ENCODE measurements around the gene FBXO2. TPM values are rescaled to one million over a fixed set of nuclear protein-coding genes. Genes with fewer than 3 reads are reported as not detected.

Gene FBXO2
- total RNA-seq, 4 donors from 2014 or later = 0.59 to 7.2 (median 4.2) TPM

DNA sequence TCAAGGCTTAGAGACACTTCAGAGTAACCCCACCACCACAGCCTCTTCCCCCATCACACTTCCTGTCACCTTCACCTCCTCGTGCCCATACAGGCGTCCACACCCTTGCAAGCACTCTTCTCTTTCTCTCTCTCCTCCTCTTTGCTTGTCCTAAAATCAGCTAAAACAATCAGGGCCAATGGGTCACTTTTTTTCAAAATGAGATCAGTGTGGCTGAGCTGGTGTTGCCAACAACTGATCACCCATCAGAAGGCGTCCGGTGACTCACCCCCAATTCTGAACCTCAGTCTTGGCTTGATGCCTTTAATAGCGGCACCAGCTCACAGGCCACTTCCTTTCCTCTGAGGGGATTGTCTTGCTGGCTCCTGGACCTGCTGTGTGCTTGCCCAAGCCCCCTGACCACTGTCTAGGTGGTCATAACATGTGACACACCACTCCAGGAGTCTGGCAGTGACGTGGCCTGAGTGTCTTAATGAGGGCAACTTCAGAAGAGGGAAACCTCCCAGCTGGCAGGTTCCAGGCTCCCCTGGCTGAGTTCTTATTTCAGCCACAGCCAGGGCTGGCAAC lies 38.9 kb upstream of the FBXO2 start:
- H3K27ac ChIP-seq = no peak overlapping the region
- H3K27me3 ChIP-seq = peaks cover 0 to 11% of the 10 kb centered on the region in 2 donors
- H3K9me3 ChIP-seq = no peaks in the 10 kb centered on the region
- TF ChIP-seq POLR2A (IDR thresholded peaks at IDR 0.05) = no peak
- TF ChIP-seq, protein P1, sequence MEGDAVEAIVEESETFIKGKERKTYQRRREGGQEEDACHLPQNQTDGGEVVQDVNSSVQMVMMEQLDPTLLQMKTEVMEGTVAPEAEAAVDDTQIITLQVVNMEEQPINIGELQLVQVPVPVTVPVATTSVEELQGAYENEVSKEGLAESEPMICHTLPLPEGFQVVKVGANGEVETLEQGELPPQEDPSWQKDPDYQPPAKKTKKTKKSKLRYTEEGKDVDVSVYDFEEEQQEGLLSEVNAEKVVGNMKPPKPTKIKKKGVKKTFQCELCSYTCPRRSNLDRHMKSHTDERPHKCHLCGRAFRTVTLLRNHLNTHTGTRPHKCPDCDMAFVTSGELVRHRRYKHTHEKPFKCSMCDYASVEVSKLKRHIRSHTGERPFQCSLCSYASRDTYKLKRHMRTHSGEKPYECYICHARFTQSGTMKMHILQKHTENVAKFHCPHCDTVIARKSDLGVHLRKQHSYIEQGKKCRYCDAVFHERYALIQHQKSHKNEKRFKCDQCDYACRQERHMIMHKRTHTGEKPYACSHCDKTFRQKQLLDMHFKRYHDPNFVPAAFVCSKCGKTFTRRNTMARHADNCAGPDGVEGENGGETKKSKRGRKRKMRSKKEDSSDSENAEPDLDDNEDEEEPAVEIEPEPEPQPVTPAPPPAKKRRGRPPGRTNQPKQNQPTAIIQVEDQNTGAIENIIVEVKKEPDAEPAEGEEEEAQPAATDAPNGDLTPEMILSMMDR (IDR thresholded peaks at IDR 0.05) = no peak
- no peak overlapping the region for H3K4me3 ChIP-seq
- intact Hi-C loops (cut with DNase I; ENCODE audit: low total_unique reads) = no loop called here
- peaks cover 0 to 17% of the 10 kb centered on the region in 2 donors for H3K4me1 ChIP-seq
- no peaks in the 10 kb centered on the region for H3K36me3 ChIP-seq
- DNase-seq = no peak

DNA sequence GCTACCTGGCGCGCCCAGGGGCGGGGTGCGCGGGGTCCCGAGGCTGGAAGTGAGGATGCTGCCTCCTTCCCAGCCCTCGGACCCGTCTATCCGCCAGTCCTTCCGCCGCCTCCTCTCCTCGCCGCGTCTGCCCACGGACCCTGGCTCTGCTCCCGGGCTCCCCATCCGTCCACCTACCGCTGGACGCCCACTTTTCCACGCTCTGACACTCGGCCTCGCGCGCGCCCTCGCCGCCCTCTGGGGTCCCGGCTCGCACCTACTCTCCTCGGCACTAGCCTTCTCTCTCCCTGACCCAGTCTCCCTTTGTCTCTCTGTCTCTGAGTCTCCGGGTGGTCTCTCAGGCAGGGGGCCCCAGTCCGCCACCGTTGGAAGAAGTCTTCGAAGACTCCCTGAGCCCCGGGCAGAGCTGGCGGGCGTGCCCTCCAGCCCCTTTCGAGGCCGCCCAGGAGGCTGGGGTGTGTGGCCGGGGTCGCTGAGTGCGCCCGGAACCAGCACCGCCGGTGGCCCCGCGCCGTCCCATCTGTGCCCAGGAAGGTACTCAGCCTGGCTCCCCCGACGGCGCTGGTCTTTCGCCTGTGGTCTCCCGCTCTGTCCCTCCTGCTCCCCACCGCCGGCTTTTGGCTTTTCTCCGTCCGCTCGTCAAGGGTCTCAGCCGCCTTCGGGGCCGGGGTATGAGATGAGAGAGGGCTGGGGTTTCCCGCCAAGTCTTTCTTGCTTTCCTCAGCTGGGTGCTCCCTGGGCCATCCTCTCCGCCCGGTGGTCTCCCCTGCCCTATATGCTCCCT lies 37.9 kb upstream of the FBXO2 start:
- peaks cover 0 to 17% of the 10 kb centered on the region in 2 donors for H3K4me1 ChIP-seq
- DNase-seq = no peak
- no peak for TF ChIP-seq POLR2A (IDR thresholded peaks at IDR 0.05)
- TF ChIP-seq, protein P1 (IDR thresholded peaks at IDR 0.05) = no peak
- no peak overlapping the region for H3K27ac ChIP-seq
- peaks cover 0 to 11% of the 10 kb centered on the region in 2 donors for H3K27me3 ChIP-seq
- no peaks in the 10 kb centered on the region for H3K36me3 ChIP-seq
- intact Hi-C loops (cut with DNase I; ENCODE audit: low total_unique reads) = no loop called here
- H3K4me3 ChIP-seq = no peak overlapping the region
- H3K9me3 ChIP-seq = no peaks in the 10 kb centered on the region

DNA sequence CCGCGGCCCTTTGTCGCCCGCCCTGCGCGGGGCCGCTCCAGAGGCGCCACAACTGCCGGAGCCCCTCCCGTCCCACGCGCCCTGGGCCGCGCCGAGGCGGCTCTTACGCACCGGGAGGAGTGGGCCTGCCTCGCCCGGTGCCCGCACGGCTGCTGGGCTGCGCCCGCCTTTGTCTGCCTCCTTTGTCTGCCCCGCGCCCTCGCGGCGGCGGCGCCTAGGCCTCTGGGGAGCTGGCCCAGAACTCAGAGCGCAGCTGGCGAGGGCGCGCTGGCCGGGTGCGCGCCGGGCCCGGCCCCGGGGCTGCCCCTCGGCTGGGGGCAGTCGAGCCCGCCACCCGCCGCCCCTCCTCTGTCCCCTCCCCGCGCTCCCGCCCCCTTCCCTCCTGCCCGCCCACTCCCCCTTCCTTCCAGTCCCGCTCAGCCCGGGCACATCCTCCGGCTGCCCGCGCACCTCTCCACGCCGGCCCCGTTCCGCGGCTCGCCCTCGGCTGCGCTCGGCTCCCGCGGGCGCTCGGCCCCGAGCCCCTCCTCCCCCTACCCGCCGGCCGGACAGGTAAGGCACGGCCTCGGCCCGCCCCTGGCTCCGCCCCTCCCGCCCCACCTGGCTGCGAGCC lies 37.2 kb upstream of the FBXO2 start, which contains the start of gene DRAXIN:
DRAXIN (plus strand) TSS at position 409 of the 613 bp plus-strand sequence. CDS start 14,549 bp downstream, outside the sequence.
- peaks cover 0 to 17% of the 10 kb centered on the region in 2 donors for H3K4me1 ChIP-seq
- H3K27me3 ChIP-seq = peaks cover 0 to 11% of the 10 kb centered on the region in 2 donors
- no peak within 1 kb of the TSS for H3K27ac ChIP-seq
- DNase-seq = no peak
- H3K9me3 ChIP-seq = no peaks in the 10 kb centered on the region
- intact Hi-C loops (cut with DNase I; ENCODE audit: low total_unique reads) = no loop called here
- no peak within 1 kb of the TSS for H3K4me3 ChIP-seq
- TF ChIP-seq, protein P1 (IDR thresholded peaks at IDR 0.05) = no peak
- TF ChIP-seq POLR2A (IDR thresholded peaks at IDR 0.05) = no peak
- no peaks in the 10 kb centered on the region for H3K36me3 ChIP-seq

DNA sequence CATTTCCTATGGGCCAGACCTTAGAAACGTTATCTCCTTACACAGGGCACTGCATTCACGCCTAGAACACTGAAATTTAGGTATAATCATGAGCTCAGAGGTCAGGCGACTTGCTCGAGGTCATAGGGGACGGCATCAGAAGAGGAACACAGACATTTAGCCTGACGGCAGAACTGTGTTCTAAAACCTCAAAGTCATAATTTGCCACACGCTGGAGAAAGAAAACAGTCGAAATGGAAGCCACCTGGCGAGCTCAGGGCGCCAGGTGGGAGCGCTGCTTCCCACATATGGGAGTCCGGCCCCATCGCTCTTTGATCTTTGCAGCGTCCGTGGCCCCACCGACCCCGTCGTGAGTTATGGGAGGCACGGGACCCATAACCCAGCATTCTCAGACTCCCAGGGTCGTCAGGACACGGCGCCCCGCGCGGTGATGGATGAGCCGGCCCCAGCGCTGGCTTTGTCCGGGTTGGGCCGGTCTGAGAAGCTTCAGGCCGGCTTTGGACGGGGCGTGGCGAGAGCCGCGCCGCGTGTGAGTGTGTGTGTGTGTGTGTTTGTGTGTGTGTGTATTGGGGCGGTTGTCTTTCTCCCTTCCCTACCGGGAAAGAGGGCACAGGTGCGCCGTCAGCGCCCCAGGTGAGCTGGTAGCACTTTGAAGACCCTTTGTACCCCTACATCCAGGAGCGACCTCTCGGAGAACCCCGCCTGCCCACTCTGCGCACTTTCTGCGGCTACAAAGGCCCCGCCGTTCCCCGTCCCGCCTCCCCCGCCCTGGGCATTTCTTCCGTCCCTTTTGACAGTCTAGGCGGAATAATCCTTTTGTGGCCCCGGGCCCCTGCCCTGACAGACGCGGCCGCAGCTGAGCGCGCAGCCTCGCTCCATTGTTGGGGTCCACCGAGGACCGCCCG lies 36.4 kb upstream of the FBXO2 start:
- Histone ChIP-seq H3K27ac (no peak overlapping the region), H3K36me3 (no peaks in the 10 kb centered on the region), H3K4me3 (no peak overlapping the region), H3K27me3 (peaks cover 0 to 11% of the 10 kb centered on the region in 2 donors), H3K4me1 (peaks cover 0 to 17% of the 10 kb centered on the region in 2 donors), H3K9me3 (no peaks in the 10 kb centered on the region)
- TF ChIP-seq POLR2A (IDR thresholded peaks at IDR 0.05) = no peak
- TF ChIP-seq, protein P1 (IDR thresholded peaks at IDR 0.05) = no peak
- DNase-seq = no peak
- intact Hi-C loops (cut with DNase I; ENCODE audit: low total_unique reads) = no loop called here
